RWPE1 (cell line): ENCODE data around the gene SPIB.

Source experiments
- CTCF ChIA-PET: fragments of 350-600 bp; sonication (Branson Sonifier 250); formaldehyde crosslinking; extraction: SDS; loops from one replicate; lab custom pipeline; 2021; lab: Yijun Ruan, JAX
- POLR2A ChIA-PET: fragments of 400-600 bp; formaldehyde crosslinking; extraction: SDS; loops from one replicate; lab custom pipeline; 2020; ENCODE audit warnings: antibody characterized with exemption; ENCODE audit not compliant: low non-redundant PET; lab: Yijun Ruan, JAX
- DNase-seq: peaks from one replicate; pipeline ENCODE4 v3.0.0; 2012; ENCODE audit warnings: low spot score
- H3K27ac ChIP-seq: fragments of 450-650 bp; 2 replicates; pipeline ENCODE4 v1.5.1; 2017
- CTCF ChIP-seq: fragments of 450-650 bp; conservative IDR thresholded peaks from 2 replicates; pipeline ENCODE4 v1.5.1; 2017; ENCODE audit warnings: low read depth, mild to moderate bottlenecking

Gene SPIB

GRCh38 chr19:50413531-50413930 lies 5.2 kb upstream of the SPIB start:
- ChIA-PET POLR2A (no interaction called here), CTCF (interaction anchor here (0.6 kb wide), 1 partner anchor 661 kb away, joined by 3 read pairs; no protein-coding TSS in a partner anchor)
- no peak for DNase-seq
- TF ChIP-seq CTCF: no peak
- H3K27ac ChIP-seq: peak overlapping the region; percentile 14; the same call in 1 of the 2 replicates

GRCh38 chr19:50414864-50415660 lies 3.7 kb upstream of the SPIB start:
- TF ChIP-seq CTCF: peak; percentile 58
- no peak for DNase-seq
- ChIA-PET CTCF (interaction anchor here (0.6 to 0.7 kb wide), 3 partner anchors 10 to 179 kb away, joined by 3 to 4 read pairs (median 3); no protein-coding TSS in a partner anchor), POLR2A (interaction anchor here (1.3 kb wide), 1 partner anchor 13 kb away, joined by 4 read pairs; no protein-coding TSS in a partner anchor)
- peak overlapping the region; percentile 23 for H3K27ac ChIP-seq

GRCh38 chr19:50415661-50416033 lies 3.1 kb upstream of the SPIB start:
- CTCF ChIA-PET: interaction anchor here (0.6 to 0.7 kb wide), 3 partner anchors 10 to 179 kb away, joined by 3 to 4 read pairs (median 3); no protein-coding TSS in a partner anchor
- TF ChIP-seq CTCF: no peak
- DNase-seq: no peak
- H3K27ac ChIP-seq: no peak overlapping the region
- POLR2A ChIA-PET: interaction anchor here (1.3 kb wide), 1 partner anchor 13 kb away, joined by 4 read pairs; no protein-coding TSS in a partner anchor

- no peak for DNase-seq
- no peak for TF ChIP-seq CTCF
- ChIA-PET POLR2A (interaction anchor here (1.3 kb wide), 1 partner anchor 12 kb away, joined by 4 read pairs; no protein-coding TSS in a partner anchor), CTCF (no interaction called here)
- no peak overlapping the region for H3K27ac ChIP-seq
Measured at GRCh38 chr19:50416034-50416977, 2.4 kb upstream of the SPIB start.

DNA sequence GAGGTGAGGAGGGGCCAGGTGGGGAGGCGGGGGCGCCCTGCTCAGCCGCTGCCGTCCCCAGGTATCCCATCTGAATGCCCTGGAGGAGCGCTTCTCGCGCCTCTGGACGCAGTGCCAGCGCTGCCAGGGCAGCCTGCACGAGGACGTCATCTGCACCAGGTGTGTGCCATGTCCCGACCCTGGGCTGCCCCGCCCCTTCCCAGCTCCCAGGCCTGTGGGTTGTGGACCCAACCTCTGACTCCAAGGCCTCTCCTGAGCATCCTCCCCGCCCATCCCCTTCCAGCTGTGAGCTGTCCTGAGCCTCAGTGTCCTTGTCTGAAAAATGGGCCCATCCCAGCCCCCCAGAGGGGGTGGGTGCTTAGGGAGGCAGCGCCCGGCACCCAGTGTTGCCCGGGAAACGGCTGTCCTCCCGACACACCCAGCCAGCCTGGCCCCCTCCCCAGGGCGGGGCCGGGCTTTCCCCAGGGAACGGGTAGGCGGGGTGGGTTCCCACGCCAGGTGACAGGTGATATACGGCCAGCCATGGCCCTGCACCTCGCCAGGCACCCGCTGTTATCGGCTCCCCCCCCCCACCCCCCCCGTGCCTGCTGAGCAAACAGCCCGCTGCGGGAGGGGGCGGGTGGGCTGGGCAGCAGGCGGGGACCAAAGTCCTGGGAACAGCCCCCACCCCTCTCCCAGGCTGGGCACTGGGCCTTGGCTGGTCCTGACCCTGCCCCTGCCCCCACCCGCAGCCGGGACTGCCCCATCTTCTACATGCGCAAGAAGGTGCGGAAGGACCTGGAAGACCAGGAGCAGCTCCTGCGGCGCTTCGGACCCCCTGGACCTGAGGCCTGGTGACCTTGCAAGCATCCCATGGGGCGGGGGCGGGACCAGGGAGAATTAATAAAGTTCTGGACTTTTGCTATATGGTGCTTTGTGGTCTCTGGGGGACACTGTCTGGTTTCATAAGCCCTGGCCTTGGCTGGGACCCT lies 1.3 kb upstream of the SPIB start:
- H3K27ac ChIP-seq: no peak overlapping the region
- TF ChIP-seq CTCF: no peak
- CTCF ChIA-PET: no interaction called here
- POLR2A ChIA-PET: no interaction called here
- DNase-seq: no peak
